ENCODE data around the gene ZNF527.

DNA sequence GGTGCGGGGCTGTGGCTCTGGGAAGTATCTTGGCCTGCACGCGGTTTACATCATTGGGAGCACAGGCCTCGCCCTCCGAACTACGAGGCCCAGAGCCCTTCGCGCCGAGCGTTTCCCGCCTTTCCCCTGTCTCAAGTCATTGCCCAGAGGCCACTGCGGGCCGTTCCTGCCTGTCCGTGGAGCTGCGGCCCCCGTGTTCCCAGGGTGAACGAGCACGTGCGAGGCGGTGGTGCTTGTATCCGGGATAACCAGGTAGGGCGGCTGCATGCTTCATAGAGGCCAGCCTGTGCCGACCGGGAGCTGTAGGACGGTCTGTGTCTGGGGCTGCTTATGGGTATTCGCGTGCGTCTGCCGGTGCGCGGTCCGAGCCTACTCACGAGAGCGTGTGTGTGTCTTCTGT, 32.5 kb downstream of the ZNF527 start:
- TF ChIP-seq POLR2A (IDR thresholded peaks at IDR 0.05), result no peak
- TF ChIP-seq, protein P1, sequence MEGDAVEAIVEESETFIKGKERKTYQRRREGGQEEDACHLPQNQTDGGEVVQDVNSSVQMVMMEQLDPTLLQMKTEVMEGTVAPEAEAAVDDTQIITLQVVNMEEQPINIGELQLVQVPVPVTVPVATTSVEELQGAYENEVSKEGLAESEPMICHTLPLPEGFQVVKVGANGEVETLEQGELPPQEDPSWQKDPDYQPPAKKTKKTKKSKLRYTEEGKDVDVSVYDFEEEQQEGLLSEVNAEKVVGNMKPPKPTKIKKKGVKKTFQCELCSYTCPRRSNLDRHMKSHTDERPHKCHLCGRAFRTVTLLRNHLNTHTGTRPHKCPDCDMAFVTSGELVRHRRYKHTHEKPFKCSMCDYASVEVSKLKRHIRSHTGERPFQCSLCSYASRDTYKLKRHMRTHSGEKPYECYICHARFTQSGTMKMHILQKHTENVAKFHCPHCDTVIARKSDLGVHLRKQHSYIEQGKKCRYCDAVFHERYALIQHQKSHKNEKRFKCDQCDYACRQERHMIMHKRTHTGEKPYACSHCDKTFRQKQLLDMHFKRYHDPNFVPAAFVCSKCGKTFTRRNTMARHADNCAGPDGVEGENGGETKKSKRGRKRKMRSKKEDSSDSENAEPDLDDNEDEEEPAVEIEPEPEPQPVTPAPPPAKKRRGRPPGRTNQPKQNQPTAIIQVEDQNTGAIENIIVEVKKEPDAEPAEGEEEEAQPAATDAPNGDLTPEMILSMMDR (IDR thresholded peaks at IDR 0.05), result no peak
- TF ChIP-seq POLR2AphosphoS5 (IDR thresholded peaks at IDR 0.05), result no peak
- no peak for TF ChIP-seq EP300 (IDR thresholded peaks at IDR 0.05)

All from gastroesophageal sphincter (tissue), 3 donors.